ENCODE measurements around the gene DCDC1.

Gene DCDC1

DNA sequence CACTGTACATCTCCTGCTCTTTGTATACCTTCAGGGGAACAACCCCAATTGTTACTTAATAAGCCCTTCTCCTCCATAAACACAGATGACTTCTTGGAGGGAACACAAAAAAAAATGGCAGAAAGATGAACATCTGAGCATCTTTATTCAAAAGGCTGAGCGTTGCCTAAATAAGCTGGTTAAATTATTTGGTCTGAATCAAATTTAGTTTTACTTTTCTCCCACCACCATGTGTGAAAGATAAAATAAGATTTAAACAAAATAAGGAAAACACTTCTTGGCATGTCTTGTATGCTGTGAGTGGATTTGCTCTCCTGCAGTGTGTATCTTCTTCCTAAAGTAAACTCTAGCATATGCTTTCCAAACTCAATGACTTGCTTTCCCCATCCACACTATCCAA lies 137.9 kb downstream of the DCDC1 start:
- no peak for DNase-seq (ENCODE audit: low read depth, low spot score)

DNA sequence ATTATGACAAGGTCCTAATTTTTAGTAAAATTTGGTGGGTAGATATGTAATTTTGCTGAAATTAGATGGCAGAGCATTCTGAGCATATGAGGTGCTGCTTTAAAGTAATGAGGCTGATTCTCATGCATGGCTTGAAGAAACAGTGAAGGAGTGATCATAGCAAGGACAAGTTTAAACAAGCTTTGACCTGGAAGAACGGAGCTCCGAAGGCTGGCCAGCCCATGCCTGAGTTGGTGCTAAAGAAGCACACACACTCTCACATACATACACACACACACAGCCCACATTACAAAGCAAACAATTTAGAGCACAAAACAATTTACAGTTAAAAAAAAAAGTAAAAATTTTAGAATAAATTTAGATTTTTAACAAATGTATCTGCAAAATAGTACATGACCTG lies 150.7 kb downstream of the DCDC1 start:
- no peak for DNase-seq (ENCODE audit: low read depth, low spot score)

DNA sequence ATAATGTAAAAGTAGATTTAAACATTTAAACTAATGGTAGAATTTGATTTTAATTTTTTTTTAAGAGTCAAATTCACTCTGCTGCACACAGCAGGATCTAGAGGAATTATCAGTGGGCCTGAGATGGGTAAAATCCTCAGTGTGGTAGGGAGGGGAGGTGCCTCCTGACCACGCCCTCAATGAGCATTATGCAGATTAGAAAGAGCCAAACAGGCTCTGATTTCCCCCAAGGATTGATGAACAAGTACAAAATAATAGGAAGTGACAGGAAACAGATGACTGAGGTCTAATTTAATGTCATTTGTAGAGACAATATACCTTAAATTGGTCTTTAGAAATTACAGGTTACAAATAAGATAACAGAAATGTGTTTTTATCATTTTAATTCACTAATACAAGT lies 155.2 kb downstream of the DCDC1 start:
- no peak for DNase-seq (ENCODE audit: low read depth, low spot score)

DNA sequence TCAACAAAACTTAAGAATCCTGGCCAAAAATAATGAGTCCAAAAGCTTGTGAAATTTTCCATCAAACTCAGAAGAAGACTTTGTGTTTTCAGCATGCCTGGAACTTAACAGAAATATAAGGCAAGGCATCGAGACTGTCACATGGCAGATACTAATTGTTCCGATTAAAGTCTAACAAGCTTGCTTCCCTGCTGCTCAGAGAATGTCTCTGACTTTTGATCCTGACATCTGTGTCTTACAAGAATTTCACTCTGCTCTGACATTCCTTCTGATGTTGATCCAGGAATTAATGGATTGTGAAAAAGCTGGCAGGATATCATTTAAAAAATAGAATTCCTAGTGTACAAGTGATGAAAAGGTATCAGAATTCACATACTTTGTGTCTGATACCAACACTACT lies 170.2 kb downstream of the DCDC1 start:
- no peak for DNase-seq (ENCODE audit: low read depth, low spot score)

DNA sequence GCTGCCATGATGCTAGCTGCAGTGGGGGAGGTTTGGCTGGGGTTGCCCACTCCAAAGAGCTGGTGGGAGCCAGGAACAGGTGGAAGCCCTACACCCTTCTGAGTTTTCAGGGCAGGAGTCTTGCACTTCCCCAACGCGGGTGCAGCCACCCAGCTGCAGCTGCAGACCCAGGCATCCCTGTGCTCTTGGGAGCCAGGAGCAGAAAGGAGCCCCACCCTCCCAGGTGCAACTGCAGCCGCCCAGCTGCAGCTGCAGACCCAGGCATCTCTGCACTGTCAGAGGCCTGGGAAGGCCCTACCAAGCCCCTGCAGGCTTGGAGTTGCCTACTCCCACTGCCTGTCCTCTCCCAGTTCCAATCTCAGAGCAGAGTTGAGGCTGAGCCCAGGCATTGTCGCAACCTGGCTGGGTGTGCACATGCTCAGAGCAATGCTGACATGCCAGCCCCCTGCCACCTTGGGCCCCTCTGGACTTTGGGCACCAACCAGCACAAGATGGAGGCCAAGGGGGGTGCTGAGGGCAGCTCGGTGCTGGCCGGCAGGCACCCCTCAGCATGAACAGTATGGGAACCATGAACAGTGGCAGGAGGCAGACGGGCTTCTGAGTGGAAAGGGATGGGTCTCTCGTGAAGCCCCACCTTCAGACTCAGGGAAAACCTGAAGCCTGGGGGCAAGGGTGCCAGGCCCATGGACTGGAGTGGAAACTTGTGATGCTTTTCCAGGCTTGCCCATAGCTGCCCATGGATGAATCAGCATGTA lies 195.4 kb downstream of the DCDC1 start:
- DNase-seq (ENCODE audit: low read depth, low spot score), result no peak

DNA sequence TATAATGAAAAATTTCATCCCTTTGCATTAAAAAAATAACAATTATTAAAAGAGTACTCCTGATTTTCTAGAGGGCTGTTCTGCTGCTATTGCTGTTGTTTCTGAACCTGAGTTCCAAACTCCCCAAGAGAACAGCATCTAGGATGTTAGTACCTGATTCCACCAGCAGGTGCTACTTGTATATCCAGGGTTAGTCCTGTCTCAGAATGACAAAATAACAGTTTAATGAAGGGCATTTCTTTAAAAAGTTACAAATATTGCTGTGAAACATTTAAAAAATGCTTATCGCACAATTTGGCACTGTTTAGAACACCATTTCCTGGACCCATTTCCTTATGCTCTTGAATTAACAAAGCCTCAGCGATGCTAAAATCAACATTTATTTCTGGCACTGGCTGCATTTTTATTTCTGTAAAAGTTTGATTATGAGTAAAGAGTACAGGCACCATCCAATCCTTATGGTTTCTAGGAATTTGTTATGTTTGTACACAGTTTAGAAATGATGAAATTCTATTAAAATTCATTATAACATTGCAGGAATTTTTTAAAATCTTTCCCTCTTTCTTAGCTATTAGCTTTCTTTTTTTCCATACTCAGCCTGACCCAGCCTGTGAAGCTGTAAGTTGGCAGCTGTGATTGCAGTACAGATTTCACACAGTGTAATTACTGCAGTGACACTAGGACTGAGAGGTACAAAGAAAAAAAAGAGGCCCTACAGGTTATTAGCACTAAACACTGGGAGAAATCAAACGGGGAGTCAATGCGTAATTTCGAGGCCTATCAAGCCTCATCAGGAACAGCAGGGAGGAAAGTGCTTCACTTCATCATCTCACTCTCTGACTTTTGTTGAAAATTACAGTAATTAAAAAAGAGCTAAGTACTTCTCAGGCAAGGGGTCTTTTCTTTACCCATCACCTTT lies 208.8 kb downstream of the DCDC1 start:
- no peak for DNase-seq (ENCODE audit: low read depth, low spot score)

DNA sequence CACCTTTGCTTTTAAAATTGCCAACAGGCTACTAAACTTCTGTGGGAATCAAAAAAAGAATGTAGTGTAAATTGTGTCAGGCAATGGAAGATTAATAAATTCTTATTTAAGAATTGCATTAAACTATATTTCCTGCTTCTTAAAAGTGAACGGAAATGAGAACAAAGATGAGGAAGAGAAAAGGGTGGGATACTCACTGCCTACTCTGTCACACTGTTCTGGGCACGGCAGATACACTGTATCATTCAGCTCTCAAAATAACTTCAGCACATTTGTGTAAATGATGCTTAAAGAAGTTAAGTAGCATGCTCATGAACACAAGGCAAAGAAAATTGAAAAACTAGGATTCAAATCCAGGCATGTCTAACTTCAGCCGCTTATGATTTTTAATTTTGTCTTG lies 218.7 kb downstream of the DCDC1 start:
- DNase-seq (ENCODE audit: low read depth, low spot score), result no peak

DNA sequence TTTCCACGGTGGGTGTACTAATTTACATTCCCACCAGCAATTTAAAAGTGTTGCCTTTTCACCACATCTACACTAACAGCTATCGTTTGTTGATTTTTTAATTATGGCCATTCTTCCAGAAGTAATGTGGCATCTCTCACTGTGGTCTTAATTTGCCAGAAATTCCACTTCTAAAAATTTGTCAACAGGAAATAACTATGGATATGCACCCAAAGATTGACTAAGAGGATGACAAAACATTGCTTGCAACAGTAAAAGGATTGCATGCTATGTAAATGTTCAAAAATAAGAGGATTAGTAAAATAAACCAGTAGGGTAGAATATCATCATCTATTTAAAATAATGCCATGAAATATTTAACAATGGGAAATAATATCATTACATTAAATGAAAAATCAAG lies 219.5 kb downstream of the DCDC1 start:
- DNase-seq (ENCODE audit: low read depth, low spot score), result no peak

DNA sequence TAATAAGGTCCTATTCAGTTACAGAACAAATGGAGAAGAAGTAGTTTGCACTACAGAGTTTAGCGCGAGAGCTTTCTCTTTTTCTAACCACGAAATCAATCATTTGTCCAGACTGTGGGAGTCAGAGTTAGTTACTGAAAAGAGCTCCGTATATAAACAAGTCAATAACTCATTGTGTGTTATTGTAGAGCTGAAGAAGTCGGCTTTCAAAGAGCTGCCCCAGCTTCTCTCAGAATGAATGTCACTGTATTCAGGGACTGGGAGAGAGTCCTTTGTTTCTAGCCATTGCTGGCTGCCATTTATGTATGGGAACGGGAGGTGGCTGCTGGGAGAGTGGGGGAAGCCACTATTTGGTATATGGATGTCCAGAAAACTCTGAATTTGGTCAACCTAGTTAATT lies 227.8 kb downstream of the DCDC1 start:
- no peak for DNase-seq (ENCODE audit: low read depth, low spot score)

DNA sequence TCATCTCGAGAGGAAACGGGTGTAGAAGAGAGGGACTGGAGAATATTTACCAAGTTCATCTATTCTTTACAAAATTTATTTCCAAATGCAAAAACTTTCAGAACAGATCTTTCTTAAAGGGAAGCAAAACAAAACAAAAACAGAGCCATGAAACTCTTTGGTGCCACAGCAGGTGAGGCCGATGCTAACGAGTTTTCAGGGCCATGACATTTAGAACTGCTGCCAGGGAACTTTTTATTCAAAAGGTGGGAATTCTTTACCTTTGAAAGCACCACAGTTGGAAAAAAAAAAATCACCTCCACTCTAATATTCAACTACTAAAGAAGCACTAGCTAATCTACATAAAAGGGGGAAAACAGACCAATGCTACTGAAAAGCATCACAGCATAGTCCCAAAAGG lies 230.1 kb downstream of the DCDC1 start:
- DNase-seq (ENCODE audit: low read depth, low spot score), result no peak

DNA sequence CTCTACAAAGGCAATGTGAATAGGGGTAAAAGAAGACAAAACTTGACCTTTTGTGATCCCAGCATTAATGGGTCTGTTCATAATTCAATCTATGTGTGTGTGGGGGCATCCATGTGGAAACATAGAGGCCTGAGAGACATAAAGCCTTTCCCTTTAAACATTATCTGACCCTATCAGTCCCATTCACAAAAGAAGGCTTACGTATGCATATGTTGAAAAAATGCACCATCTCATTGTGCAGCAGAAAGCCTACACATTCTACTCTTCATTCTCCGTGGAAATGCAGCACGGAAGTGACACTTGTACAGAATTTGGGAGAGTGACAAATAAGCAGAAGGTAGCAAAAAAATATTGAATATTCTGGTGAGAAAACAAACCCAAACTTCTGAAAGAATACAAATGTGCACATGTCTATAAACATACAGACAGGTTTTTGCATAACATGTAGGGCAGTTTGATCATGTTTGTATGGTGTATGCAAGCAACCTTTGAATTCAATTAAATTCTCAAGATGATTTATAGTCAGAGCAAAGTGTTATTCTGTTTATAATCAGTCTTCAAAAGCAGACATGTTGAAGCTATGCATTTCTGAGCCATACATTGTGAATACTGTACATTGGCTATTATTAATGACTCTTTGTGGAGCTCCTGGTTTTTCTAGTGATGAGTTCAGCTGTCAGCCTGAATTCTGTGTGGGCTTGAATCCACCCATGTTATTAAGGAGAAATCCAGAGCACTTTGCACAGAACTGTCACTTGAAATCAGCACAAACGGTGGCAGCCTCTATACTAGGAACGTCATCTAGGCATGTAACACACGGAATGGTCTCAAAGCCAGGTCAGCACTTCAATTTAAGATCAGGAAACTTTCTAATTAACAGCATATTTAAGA lies 236.8 kb downstream of the DCDC1 start:
- DNase-seq (ENCODE audit: low read depth, low spot score), result no peak

DNA sequence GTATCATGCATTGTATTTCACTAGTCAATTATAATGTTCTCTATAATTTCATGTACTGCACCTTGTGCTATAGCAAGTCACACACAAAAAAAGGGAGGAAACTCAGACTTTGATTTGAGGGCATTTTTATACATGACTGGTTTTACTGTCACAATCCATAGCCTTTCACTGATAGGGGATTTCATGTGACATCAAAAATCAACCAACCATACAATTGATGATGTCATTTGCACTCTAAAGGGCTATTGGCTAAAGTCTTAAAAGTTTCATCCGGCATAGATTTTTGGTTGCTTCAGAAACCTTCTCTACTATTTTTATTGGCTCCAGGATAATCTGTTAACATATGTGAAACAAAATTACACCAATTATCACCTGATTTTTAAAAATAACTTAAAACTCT lies 237.8 kb downstream of the DCDC1 start:
- no peak for DNase-seq (ENCODE audit: low read depth, low spot score)

DNA sequence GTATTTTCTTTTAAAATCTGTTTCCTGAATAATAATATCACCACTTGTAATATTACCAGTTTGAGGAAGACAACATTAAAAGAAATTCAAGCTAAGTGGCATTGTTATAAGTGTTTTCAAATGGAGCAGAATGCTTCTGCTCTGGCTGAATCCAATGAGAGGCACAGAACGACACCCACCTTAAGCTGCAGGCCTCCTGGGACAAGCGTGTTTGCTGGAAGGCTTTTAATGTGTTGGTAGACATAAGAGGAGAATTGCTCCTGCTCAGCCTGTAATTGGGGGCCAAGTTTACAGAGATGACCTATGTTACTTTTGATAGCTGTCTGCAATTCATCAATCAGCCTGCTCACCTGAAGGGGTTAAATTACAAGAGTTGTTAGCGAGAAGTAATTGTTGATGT lies 242.2 kb downstream of the DCDC1 start:
- no peak for DNase-seq (ENCODE audit: low read depth, low spot score)

DNA sequence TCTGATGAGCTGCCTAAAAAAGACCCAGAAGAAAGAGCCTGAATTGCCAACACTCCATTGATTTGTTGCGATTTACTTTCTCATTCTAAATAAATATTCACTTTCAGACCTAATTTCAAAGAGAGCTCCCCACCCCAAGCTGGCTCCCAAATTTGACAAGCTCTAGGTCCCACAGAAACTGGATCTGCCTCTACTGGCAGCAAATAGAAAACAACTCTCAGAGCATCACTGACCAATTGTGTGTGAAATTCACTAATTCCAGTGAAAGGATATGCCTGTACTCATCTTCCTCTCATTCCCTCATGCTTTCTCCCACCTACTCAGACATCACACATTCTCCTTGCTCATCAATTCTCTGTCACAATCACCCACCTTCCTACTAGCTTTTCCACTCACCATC lies 249.1 kb downstream of the DCDC1 start:
- DNase-seq (ENCODE audit: low read depth, low spot score), result no peak

DNA sequence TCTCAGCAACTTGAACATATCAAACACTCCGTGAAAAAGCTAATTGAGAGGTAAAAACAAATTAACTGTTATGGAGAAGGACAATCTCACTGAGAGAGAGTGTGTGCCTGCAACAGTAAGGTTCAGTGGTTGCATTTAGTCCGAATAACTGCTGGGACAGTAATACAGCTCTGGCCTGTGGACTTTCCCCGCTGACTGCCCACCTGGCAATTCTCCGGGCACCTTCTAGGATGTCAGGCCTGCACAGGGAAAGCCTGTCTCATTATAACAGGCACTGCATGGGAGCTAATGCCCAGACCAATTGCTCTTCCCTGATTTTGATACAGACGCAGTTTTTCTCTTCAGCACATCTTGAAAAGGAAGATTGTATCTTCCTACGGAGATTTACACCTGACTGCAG lies 251.0 kb downstream of the DCDC1 start:
- no peak for DNase-seq (ENCODE audit: low read depth, low spot score)

DNA sequence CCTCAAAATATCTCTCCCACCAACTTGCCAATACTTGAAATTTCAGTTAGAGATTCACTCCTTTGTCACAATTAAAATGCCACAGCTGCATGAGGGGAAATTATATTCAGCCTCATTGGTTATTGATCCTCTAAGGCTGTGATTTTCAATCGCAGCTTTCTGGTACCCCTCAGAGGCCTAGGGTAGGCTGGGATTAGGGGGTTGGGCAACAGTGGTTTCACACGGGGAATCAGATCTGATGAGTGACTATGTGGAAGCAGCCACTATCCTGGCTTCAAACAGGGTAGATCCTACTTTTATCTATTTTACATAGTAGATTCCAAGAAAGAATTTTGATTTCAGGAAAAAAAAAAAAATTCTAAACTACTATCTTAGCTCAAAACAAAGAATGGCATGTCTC lies 252.5 kb downstream of the DCDC1 start:
- no peak for DNase-seq (ENCODE audit: low read depth, low spot score)

DNA sequence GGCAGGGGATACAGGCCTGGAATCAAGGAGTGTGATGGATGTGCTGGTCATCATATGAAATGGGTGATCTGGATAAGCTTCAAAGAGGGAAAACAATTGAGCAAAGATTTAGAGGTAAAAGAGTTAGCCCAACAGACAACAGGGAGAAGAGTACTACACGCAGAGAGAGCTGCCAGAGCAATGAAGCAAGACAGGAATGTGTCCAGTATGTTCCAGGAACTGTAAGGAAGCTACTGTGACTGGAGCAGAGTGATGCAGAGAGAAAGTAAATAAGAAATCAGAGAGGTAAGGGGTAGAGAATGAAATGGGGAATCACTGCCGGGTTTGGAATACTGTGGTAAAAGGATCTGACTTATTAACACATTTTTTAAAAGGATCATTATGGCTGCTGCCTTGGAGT lies 255.1 kb downstream of the DCDC1 start:
- DNase-seq (ENCODE audit: low read depth, low spot score), result no peak

DNA sequence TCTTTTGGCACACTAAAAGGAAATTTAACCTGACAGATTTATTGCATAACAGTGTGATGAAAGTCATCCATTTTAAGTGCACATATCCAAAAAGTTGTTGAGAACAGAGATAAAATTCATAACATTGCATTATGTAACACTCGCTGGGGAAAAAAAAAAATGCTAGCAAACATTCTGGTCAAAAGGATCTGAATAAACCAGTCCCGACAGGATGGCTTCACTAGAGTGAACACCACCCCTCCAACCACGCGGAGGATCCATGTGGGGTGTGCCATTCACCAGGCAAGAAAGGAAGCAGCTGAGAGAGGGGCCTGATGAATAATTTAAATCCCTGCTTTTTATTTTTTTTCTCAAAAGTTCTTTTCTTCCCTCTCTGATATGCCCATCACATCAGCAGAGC lies 258.7 kb downstream of the DCDC1 start:
- no peak for DNase-seq (ENCODE audit: low read depth, low spot score)

DNA sequence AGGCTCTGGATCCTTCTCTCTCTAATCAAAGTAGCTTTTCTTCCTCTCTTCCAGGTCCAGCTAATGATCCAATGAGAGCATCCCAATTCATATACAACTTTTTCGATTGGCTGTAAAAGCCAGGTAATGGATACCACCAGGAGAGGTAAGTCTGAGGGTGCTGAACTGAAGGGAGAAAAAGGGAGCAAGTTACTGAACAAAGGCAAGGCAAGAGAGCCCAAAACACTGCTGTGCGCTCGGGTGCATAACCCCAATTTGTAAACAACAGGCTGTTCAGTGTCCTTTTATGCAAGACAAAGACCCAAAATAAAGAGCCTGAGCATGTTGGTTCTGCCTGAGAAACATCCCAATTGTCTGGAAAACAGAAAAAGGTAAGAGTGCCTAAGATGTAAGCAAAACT lies 260.1 kb downstream of the DCDC1 start:
- DNase-seq (ENCODE audit: low read depth, low spot score), result no peak

DNA sequence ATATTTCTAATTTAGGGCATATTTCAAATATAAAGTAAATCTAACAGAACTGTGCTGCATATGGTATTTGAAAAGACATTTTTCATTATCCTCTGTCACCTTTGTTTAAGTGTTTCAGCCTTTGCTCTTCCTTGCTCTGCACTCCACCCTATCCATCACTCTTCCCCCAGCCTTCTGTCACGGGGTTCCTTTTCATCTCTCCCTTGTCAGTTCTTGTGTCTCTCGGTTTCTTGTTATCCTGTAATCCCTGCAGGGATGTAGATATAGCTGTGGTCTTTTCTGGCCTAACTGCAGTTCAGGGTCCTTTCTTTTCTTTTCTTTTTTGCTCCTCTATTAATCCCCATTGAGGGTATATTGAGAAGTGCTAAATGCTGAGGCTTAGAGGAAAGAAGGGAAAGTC lies 261.9 kb downstream of the DCDC1 start:
- no peak for DNase-seq (ENCODE audit: low read depth, low spot score)

DNA sequence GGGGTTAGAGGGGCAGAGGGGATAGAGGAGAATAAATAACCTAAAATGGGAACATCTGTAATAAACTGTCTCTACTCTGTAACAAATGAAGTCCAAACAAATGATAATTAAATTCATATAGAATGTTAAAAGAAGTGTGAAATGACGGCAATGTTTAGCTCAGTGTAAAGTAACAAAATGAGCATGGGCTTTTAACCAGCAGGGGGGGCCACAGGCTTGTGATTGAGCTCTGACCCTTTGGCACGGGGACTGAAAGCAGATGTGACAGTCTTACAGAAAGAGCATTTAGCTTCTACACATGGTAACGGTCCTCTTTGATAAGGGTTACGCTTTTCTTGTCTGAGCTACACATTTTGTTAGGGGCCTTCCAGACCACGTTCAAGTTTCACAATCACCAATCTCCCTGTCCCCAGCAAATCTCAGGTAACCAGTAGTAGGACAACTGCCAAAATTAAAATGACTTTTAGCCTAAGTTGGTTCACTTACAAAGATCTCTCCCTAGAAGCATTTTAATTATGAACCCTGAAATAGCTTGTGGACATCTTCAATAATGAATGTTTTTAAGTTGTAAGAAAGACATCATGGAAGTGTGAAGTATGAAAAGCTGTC lies 262.5 kb downstream of the DCDC1 start:
- no peak for DNase-seq (ENCODE audit: low read depth, low spot score)

DNA sequence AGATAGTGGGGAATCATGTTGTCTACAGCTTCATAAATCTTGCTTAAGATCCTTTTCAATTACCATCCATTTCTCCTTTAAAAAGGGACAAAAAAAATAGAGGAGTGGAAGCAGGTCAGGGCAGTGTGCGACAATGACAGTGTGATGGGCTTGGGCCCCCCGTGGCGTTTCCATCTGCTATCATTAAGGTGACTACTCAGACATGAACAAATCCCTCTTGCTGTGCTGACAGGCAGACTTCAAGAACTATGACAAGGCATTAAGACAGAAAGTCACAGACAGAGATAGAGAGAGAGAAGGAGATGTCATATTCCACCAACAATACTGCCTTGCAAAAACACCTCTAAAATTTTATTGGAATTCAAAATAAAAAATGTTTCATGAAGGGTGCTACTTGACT lies 263.2 kb downstream of the DCDC1 start:
- DNase-seq (ENCODE audit: low read depth, low spot score), result no peak
